Measurements from ENCODE around the gene CALU.

CALU gene

GRCh38 chr7:128729494-128729893 lies 9.7 kb upstream of the CALU start:
- DNase-seq (ENCODE audit: low read depth in 2 of 2): no peak

GRCh38 chr7:128731184-128731583 lies 8.0 kb upstream of the CALU start:
- H3K4me3 ChIP-seq (replicated peaks in 1 of 2; ENCODE audit: low read depth in 2 of 2, low read length in 2 of 2): no peak overlapping the region
- no peak for DNase-seq (ENCODE audit: low read depth in 2 of 2)
- TF ChIP-seq, protein P1, sequence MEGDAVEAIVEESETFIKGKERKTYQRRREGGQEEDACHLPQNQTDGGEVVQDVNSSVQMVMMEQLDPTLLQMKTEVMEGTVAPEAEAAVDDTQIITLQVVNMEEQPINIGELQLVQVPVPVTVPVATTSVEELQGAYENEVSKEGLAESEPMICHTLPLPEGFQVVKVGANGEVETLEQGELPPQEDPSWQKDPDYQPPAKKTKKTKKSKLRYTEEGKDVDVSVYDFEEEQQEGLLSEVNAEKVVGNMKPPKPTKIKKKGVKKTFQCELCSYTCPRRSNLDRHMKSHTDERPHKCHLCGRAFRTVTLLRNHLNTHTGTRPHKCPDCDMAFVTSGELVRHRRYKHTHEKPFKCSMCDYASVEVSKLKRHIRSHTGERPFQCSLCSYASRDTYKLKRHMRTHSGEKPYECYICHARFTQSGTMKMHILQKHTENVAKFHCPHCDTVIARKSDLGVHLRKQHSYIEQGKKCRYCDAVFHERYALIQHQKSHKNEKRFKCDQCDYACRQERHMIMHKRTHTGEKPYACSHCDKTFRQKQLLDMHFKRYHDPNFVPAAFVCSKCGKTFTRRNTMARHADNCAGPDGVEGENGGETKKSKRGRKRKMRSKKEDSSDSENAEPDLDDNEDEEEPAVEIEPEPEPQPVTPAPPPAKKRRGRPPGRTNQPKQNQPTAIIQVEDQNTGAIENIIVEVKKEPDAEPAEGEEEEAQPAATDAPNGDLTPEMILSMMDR (IDR thresholded peaks at IDR 0.05; ENCODE audit: low read depth, low read length): no peak

More at GRCh38 chr7:128729494-128729893, 9.7 kb upstream of the CALU start:
- TF ChIP-seq, protein P1 (IDR thresholded peaks at IDR 0.05; ENCODE audit: low read depth, low read length): no peak
- no peak overlapping the region for H3K4me3 ChIP-seq (replicated peaks in 1 of 2; ENCODE audit: low read depth in 2 of 2, low read length in 2 of 2)

DNA sequence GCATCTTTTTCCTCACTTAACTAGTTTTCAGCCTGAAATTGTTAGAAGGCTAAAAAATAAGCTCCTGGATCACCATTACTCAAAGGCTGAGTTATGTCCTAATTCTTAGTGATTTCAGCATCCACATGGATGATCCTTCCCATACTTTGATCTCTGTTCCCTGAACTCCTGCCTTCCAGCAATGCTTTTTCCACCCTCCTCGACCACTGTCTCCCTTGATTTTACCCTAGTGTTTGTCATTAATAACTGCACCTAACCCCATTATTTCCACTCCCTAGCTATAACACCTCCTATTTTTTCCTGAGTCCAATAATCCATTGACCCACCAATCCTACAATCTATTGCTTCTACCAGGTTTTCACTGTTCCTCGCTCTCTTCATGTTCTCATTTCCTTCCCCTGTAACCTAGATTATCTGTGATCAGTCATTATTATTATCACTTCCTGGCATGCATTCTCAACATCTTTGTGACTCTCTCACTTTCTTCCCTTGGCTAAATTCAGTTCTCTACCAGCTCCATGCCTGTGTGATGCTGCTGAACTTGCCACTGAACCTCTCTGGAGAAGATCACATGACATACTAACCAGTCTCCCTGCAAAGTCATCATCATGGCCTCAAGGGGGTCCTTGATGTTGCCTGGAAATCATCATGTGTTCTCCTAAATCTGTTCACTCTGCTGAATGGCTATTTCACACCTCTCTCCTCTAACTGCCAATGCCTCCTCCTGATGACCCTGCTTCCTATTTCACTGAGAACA lies 6.5 kb upstream of the CALU start:
- TF ChIP-seq, protein P1 (IDR thresholded peaks at IDR 0.05; ENCODE audit: low read depth, low read length): no peak
- no peak for DNase-seq (ENCODE audit: low read depth in 2 of 2)

DNA sequence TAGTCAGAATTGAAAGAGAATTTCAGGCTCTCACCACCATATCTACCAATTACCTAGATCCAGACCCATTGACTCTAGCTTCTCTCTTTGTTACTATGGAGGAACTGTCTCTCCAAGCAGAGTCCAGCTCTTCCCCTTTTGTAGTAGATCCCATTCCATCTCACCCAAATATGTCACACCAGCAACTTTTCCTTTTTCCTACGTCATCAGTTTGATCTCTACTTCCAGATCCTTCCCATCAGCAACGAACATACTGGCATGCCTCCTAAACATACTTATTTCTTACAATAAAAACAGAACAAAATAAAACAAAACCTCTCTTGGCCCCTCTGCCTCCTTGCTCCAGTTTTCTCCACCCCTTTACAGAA lies 5.9 kb upstream of the CALU start:
- TF ChIP-seq, protein P1 (IDR thresholded peaks at IDR 0.05; ENCODE audit: low read depth, low read length): no peak
- H3K4me3 ChIP-seq (replicated peaks in 1 of 2; ENCODE audit: low read depth in 2 of 2, low read length in 2 of 2): no peak overlapping the region
- no peak for DNase-seq (ENCODE audit: low read depth in 2 of 2)

More for the DNA sequence above, 6.5 kb upstream of the CALU start:
- no peak overlapping the region for H3K4me3 ChIP-seq (replicated peaks in 1 of 2; ENCODE audit: low read depth in 2 of 2, low read length in 2 of 2)

- H3K4me3 ChIP-seq (replicated peaks in 1 of 2; ENCODE audit: low read depth in 2 of 2, low read length in 2 of 2): no peak overlapping the region
- no peak for DNase-seq (ENCODE audit: low read depth in 2 of 2)
- TF ChIP-seq, protein P1 (IDR thresholded peaks at IDR 0.05; ENCODE audit: low read depth, low read length): no peak
Observed at GRCh38 chr7:128734890-128735289, 4.3 kb upstream of the CALU start.

DNA sequence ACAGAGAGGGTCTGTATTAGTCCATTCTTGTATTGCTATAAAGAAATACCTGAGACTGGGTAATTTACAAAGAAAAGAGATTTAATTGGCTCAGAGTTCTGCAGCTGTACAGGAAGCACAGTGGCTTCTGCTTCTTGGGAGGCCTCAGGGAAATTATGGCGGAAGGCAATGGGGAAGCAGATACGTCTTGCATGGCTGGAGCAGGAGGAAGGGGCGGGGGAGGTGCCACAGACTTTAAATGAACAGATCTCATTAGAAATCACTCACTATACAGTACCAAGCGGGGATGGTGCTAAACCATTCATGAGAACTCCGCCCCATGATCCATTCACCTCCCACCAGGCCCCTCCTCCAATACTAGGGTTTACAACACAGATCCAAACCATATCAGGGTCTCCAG lies 3.7 kb upstream of the CALU start:
- DNase-seq (ENCODE audit: low read depth in 2 of 2): no peak
- TF ChIP-seq, protein P1 (IDR thresholded peaks at IDR 0.05; ENCODE audit: low read depth, low read length): no peak
- no peak overlapping the region for H3K4me3 ChIP-seq (replicated peaks in 1 of 2; ENCODE audit: low read depth in 2 of 2, low read length in 2 of 2)

DNA sequence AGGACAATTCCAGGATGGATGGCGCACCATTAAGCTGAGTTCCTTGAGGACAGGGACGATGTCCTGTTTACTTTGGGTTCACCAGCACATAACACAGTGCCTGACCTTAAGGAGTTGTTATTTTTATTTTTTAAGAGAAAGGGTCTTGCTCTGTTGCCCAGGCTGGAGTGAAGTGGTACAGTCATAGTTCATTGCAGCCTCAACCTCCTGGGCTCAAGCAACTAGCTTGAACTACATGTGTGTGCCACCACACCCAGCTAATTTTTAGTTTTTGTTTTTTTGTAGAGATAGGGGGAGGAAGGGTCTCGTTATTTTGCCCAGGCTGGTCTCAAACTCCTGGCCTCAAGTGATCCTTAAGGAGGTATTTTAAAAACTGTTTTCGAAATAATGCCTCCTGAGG lies 1.7 kb upstream of the CALU start:
- DNase-seq (ENCODE audit: low read depth in 2 of 2): no peak
- no peak overlapping the region for H3K4me3 ChIP-seq (replicated peaks in 1 of 2; ENCODE audit: low read depth in 2 of 2, low read length in 2 of 2)
- TF ChIP-seq, protein P1 (IDR thresholded peaks at IDR 0.05; ENCODE audit: low read depth, low read length): no peak
